B cell (primary cell): ENCODE data around the gene TMEM163. TPM values are rescaled to one million over a fixed set of nuclear protein-coding genes. Genes with fewer than 3 reads are reported as not detected.

ENCODE experiments used
- ATAC-seq: fragments of 200-7000 bp; cut with Tn5 transposase; one replicate; pipeline ENCODE4 v1.10.0; 2021; ENCODE audit warnings: low read depth, mild to moderate bottlenecking, moderate number of reproducible peaks, moderate library complexity
- CTCF ChIA-PET: fragments of 350-600 bp; sonication (Branson Sonifier 250); formaldehyde crosslinking; loops from one replicate; lab custom pipeline; 2021; ENCODE audit warnings: antibody characterized with exemption, inconsistent platforms; lab: Charles Lee
- POLR2A ChIA-PET: fragments of 350-600 bp; sonication (Branson Sonifier 250); formaldehyde crosslinking; loops from one replicate; lab custom pipeline; 2021; ENCODE audit warnings: antibody characterized with exemption; lab: Charles Lee
- DNase-seq: peaks from one replicate; pipeline ENCODE4 v3.0.0; 2013
- H2AFZ ChIP-seq: 2 replicates; pipeline ENCODE4 v1.6.1; 2012; ENCODE audit warnings: mild to moderate bottlenecking, low read depth, low read length; ENCODE audit not compliant: insufficient read depth, poor library complexity, severe bottlenecking
- H3K27ac ChIP-seq, 2 donors: 1 replicate in 1 of 2; 2 replicates in 1 of 2; pipeline ENCODE4 v1.5.1; 2012 to 2013; ENCODE audit warnings: low read length in 2 of 2, mild to moderate bottlenecking in 2 of 2, moderate library complexity in 1 of 2
- H3K27me3 ChIP-seq, 4 experiments: fragments of 200-600 bp in 1 of 4; sonication (generic) in 1 of 4; replicated peaks in 1 of 4; 1 replicate in 2 of 4; 2 replicates in 2 of 4; pipeline versions ENCODE4 v1.6.1 to v1.7.0; 2013 to 2016; ENCODE audit warnings: low read length in 3 of 4, mild to moderate bottlenecking in 2 of 4, mixed read lengths in 1 of 4, moderate library complexity in 1 of 4; ENCODE audit not compliant: insufficient read depth in 4 of 4, control insufficient read depth in 3 of 4; ENCODE audit errors: control extremely low read depth in 1 of 4
- H3K36me3 ChIP-seq, 2 experiments: replicated peaks in 1 of 2; 1 replicate in 1 of 2; 2 replicates in 1 of 2; pipeline versions ENCODE4 v1.6.1 to v1.7.1; 2013; ENCODE audit warnings: low read length in 1 of 2; ENCODE audit not compliant: insufficient read depth in 2 of 2, control insufficient read depth in 1 of 2; ENCODE audit errors: control extremely low read depth in 1 of 2, extremely low read depth in 1 of 2
- H3K4me1 ChIP-seq, 2 donors: fragments of 200-600 bp in 1 of 2; sonication (generic) in 1 of 2; 1 replicate in 1 of 2; 2 replicates in 1 of 2; pipeline versions ENCODE4 v1.5.1 to v1.6.1; 2013 to 2017; ENCODE audit warnings: low read length in 2 of 2; ENCODE audit not compliant: control insufficient read depth in 2 of 2, insufficient read depth in 2 of 2
- H3K4me2 ChIP-seq: replicated peaks from 2 replicates; pipeline ENCODE3; 2012; ENCODE audit warnings: mild to moderate bottlenecking, low read depth, low read length; ENCODE audit not compliant: poor library complexity, severe bottlenecking
- H3K4me3 ChIP-seq, 5 experiments: fragments of 200-600 bp in 1 of 5; sonication (generic) in 1 of 5; 1 replicate in 3 of 5; 2 replicates in 2 of 5; pipeline versions ENCODE4 v1.5.1 to v1.7.0; 2011 to 2016; ENCODE audit warnings: low read length in 4 of 5, mild to moderate bottlenecking in 4 of 5, low read depth in 2 of 5, control low read depth in 1 of 5, moderate library complexity in 1 of 5; ENCODE audit not compliant: insufficient read depth in 1 of 5; ENCODE audit errors: control extremely low read depth in 1 of 5, extremely low read depth in 1 of 5
- H3K79me2 ChIP-seq: fragments of 200-600 bp; sonication (generic); one replicate; pipeline ENCODE4 v1.6.0; 2016; ENCODE audit warnings: low read length; ENCODE audit not compliant: control insufficient read depth, insufficient read depth
- H3K9ac ChIP-seq: fragments of 200-600 bp; sonication (generic); 2 replicates; pipeline ENCODE4 v1.6.1; 2017; ENCODE audit warnings: mild to moderate bottlenecking, low read length, moderate library complexity
- H3K9me3 ChIP-seq, 3 donors: one replicate each; pipeline versions ENCODE4 v1.6.1 to v1.7.1; 2013; ENCODE audit warnings: low read length in 2 of 3; ENCODE audit not compliant: control insufficient read depth in 2 of 3, insufficient read depth in 1 of 3; ENCODE audit errors: control extremely low read depth in 1 of 3
- H4K20me1 ChIP-seq: 2 replicates; pipeline ENCODE4 v1.6.0; 2012; ENCODE audit warnings: mild to moderate bottlenecking, low read length; ENCODE audit not compliant: insufficient read depth, control insufficient read depth, poor library complexity, severe bottlenecking
- H3K27ac Mint-ChIP-seq: one replicate; pipeline ENCODE4 v1.8.0; 2021; ENCODE audit warnings: mixed read lengths
- H3K27me3 Mint-ChIP-seq: one replicate; pipeline ENCODE4 v1.8.0; 2021; ENCODE audit warnings: mixed read lengths
- H3K4me1 Mint-ChIP-seq: one replicate; pipeline ENCODE4 v1.8.0; 2021; ENCODE audit warnings: mixed read lengths
- H3K4me3 Mint-ChIP-seq: one replicate; pipeline ENCODE4 v1.8.0; 2021; ENCODE audit warnings: mixed read lengths
- H3K9me3 Mint-ChIP-seq: one replicate; pipeline ENCODE4 v1.8.0; 2022; ENCODE audit warnings: mixed read lengths; ENCODE audit not compliant: insufficient read depth
- CTCF ChIP-seq: fragments of 200-600 bp; IDR thresholded peaks from one replicate; pipeline ENCODE4 v1.8.0; 2022; ENCODE audit warnings: antibody characterized with exemption, mild to moderate bottlenecking
- EZH2 ChIP-seq: IDR thresholded peaks from 2 replicates; pipeline ENCODE4 v1.6.1; 2012; ENCODE audit warnings: borderline replicate concordance, low read depth, mild to moderate bottlenecking, moderate library complexity, low read length; ENCODE audit not compliant: insufficient read depth, poor library complexity, severe bottlenecking
- WGBS: methylation state at CpG from one replicate; pipeline ENCODE4 v1.1.5; 2013; ENCODE audit warnings: missing lambda C conversion rate; ENCODE audit not compliant: insufficient coverage; 5-methylcytosine and 5-hydroxymethylcytosine counted together
- intact Hi-C: fragments of 100-400 bp; cut with micrococcal nuclease; formaldehyde crosslinking; loops from one replicate; pipeline ENCODE4 v1.10.0; 2022
- polyA plus RNA-seq: library from polyadenylated mRNA; depleted of rRNA; stranded (reverse); fragments of >200 nt; gene quantifications from 2 replicates; pipeline ENCODE4 v1.2.3, GENCODE V29; 2012
- total RNA-seq, 2 donors: library from RNA; stranded (reverse); fragments of 120-200 nt in 1 of 2; gene quantifications; 1 replicate in 1 of 2; 2 replicates in 1 of 2; pipeline versions ENCODE4 v1.2.3 to v1.2.4, GENCODE V29; 2013 to 2022

Gene TMEM163
- total and polyA plus RNA-seq, 2 donors (not counting 1 experiment from before 2014, with no cell fraction given): 2.6 to 5.6 TPM

- WGBS: 94% methylated on average over 3 of the region's 13 CpGs
- Histone ChIP-seq H3K79me2 (no peaks in the 10 kb centered on the region), H3K27me3 (no peaks in the 10 kb centered on the region), H4K20me1 (no peaks in the 10 kb centered on the region), H3K4me3 (no peak overlapping the region), H3K9ac (no peak overlapping the region), H3K9me3 (no peaks in the 10 kb centered on the region), H3K4me2 (no peak overlapping the region), H3K27ac (no peak overlapping the region), H3K36me3 (no peaks in the 10 kb centered on the region), H2AFZ (no peak overlapping the region), H3K4me1 (no peaks in the 10 kb centered on the region)
- Mint-ChIP-seq H3K4me1 (no peaks in the 10 kb centered on the region), H3K27me3 (no peaks in the 10 kb centered on the region), H3K27ac (no peak overlapping the region), H3K9me3 (no peaks in the 10 kb centered on the region), H3K4me3 (no peak overlapping the region)
- DNase-seq: no peak
- CTCF ChIA-PET: no interaction called here
- POLR2A ChIA-PET: no interaction called here
- intact Hi-C loops: no loop called here
- no peak for TF ChIP-seq EZH2
- TF ChIP-seq CTCF: no peak
- ATAC-seq: no peak
Measured at GRCh38 chr2:134522496-134523455, 196.0 kb downstream of the TMEM163 start.

- TF ChIP-seq EZH2: no peak
- no peak for TF ChIP-seq CTCF
- H3K4me3 Mint-ChIP-seq: no peak overlapping the region
- H3K4me1 ChIP-seq: no peaks in the 10 kb centered on the region
- ChIA-PET POLR2A (no interaction called here), CTCF (no interaction called here)
- no peak overlapping the region for H3K27ac Mint-ChIP-seq
- no peaks in the 10 kb centered on the region for H3K79me2 ChIP-seq
- ATAC-seq (no peak), DNase-seq (no peak)
- H3K9me3 ChIP-seq: no peaks in the 10 kb centered on the region
- 83% methylated on average over 1 of the region's 2 CpGs for WGBS
- H3K36me3 ChIP-seq: no peaks in the 10 kb centered on the region
- H3K27ac ChIP-seq: no peak overlapping the region
- H3K27me3 Mint-ChIP-seq: no peaks in the 10 kb centered on the region
- H3K4me1 Mint-ChIP-seq: no peaks in the 10 kb centered on the region
- H3K9me3 Mint-ChIP-seq: no peaks in the 10 kb centered on the region
- H2AFZ ChIP-seq: no peak overlapping the region
- no peak overlapping the region for H3K4me2 ChIP-seq
- intact Hi-C loops: no loop called here
- no peaks in the 10 kb centered on the region for H3K27me3 ChIP-seq
- no peak overlapping the region for H3K4me3 ChIP-seq
- H3K9ac ChIP-seq: no peak overlapping the region
- H4K20me1 ChIP-seq: no peaks in the 10 kb centered on the region
Measured at GRCh38 chr2:134518101-134518500, 200.7 kb downstream of the TMEM163 start.
